Left renal cortex interstitium (tissue), 4 donors: Measurements from ENCODE around the gene WLS. TPM values are rescaled to one million over a fixed set of nuclear protein-coding genes. Genes with fewer than 3 reads are reported as not detected.

ENCODE experiments used
- DNase-seq, 4 donors: peaks; one replicate each; pipeline ENCODE4 v3.0.0-alpha.2; 2013; ENCODE audit warnings: low read depth in 4 of 4, low spot score in 2 of 4, missing footprints in 1 of 4
- polyA plus RNA-seq, 4 donors: library from polyadenylated mRNA; unstranded; fragments of 120-200 nt; gene quantifications; one replicate each; pipeline ENCODE4 v1.2.1, GENCODE V29; 2013; ENCODE audit not compliant: insufficient read length in 4 of 4

Gene WLS
- polyA plus RNA-seq, 4 donors, result 130 to 191 (median 130) TPM

DNA sequence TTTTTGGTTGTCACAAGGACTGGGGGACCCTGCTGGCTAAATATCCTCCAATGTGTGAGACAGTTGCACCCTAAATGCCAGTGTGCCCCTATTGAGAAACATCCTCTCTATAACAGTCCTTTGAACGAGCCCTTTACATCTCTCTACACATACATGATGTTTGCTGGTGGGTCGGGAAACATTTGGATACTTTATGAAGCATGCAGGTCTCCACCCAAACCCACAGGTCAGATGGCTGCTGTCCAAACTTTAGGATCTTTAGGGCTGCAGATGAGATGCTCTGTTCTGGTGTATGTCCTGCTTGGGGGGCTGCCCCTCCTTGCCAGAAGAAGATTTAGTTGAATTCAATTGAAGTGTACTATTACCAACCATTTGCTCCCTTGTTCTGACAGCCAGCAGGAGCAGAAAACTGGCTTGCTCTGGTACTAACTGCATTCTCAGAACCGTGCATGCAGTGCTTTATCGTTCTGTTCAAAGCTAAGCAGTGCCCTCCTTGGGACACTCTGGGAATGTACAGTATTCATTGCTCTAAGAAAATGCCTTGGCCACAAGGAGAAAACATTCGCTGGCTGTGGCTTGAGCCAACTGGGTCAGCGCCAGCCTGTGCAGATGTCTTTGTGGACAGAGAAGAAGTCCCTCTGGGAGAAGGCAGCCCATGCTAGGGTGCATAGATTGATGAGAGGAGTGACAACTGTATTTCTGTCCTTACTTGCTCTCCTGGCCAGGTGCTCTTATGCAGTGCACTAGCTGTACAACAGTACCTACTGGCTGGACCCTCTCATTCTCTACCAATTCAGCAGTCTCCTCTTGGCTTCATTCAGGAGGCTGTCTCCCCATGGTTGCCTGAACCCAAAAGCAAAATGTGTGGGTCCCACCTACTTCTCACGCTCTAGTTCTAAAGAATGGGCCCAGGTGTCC lies 120.5 kb downstream of the WLS start:
- DNase-seq, result peak; percentile 42 to 67 (median 52)

DNA sequence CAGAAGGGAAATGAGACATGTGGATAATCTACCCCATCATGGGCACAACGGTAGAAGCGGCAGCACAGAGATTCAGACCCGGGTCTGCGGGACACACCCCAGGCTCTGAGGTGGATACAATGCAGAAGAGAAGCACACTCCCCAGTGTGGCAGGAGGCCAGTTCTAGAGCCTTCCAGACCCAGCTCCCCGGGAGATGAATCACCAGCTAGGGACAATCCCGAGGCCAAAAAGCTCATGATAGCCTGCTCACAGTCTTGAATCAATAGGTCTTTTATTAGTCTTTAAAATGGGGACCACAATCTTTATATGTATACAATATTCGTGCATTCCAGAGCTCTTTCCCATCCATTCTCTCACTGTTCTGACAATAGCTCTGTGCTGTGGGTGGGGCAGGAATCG lies 124.6 kb downstream of the WLS start:
- DNase-seq, result no peak

DNA sequence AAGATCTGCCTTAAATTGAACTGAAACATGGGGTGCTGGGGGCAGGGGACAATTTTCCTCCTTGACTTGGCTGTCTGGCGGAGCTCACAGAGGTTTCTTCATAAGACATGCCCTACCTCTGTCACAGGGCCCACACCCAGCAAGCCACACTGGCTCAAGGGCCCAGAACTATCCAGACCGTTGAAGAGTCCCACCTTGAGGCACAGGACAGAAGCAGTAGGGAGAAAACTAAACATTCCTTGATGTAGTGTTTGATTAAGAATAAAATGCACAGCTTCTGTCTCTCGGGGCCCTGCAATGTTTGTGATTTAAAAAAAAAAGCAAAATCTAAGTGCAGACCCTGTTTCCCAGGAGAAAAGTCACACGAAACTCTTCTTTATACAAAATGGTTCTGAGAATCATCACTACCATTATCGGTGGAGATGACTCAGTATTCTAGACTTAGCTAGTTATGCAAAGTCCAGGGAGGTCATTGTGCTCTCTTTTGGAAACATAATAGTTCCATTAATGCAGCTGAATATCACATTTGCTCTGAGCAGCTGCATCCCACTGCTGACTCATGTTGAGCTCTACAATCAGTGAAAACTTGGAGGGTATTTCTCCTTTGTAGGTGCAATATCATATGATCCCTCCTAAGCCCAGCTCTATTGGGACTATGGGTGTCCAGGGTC lies 128.3 kb downstream of the WLS start:
- no peak for DNase-seq

DNA sequence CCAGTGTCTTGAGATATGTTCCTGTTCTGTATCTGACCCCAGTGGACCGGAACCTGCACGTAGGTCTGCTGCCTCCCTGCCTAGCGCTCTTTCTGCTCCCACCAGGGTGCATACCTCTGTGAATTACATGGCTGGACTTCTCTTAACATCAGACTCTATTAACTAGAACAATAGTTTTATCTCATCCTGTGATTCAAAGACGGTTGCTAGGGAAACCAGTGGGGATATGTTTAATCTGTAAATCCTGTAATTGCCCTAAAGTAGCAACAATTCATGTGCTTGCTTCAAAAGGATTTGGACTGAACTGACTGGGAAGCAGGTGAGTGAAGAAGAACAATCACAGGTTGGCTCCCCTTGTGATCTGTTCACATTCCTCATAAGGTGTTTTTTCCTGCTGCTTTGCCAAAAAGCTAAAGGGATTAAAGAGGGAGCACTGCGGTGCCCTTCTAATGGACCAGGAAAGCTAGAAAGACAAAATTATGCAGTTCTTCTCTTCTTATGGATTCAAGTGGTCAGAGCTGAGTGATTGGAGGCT lies 129.2 kb downstream of the WLS start:
- no peak for DNase-seq

DNA sequence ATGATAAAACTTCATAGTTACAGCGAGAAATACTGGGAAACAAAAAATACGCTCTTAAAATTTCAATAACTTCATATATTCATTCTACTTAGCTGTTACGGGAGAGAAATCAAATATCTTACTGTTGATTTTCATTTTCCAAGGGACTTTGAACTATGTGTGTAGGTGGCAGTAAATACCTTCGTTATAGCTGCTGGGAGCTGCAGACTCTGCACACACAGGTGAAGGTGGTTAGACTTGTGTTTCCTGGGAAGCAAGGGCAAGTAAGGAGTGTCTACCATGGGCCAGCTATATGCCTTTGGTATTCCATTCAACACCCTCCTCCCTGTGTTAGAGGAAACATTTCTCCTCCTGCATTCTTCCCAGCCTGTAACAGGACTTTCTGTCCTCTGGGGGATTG lies 130.5 kb downstream of the WLS start:
- DNase-seq, result no peak

DNA sequence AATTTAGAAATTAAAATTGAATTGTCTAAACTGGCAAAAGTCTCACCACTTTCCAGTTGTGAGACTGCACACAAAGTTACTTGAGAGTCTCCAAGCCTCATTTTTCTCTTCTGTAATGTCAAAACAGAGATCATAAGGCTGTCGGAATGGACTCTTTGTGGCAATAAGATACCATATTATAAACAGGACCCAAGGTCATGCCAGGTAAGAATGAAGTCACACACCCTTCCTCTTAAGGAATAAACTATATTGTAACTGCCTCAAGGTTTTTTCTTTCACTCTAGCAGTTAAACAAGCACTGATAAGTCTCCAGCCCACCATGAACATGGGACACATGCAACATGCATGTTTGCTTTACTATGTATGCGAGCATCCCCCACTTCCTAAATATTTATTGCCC lies 131.8 kb downstream of the WLS start:
- no peak for DNase-seq

DNA sequence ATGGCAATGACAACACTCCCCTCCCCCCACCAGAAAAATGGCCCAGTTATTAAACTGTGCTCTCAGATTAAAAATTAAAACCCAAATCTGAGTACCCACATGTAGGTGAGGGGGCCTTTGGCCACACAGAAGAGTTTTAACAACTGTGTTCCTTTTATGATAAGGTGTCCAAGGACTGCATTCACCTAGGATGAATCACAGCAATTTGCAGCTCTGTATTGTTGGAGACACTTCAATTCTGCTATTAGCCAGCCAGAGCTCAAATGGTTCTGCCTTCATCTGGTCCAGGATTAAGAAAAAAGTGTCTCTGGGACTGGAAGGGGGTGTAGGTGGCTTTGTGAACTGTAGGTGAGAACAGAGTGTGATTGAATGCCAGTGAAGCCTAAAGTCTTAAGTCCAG lies 138.6 kb downstream of the WLS start:
- DNase-seq, result no peak

DNA sequence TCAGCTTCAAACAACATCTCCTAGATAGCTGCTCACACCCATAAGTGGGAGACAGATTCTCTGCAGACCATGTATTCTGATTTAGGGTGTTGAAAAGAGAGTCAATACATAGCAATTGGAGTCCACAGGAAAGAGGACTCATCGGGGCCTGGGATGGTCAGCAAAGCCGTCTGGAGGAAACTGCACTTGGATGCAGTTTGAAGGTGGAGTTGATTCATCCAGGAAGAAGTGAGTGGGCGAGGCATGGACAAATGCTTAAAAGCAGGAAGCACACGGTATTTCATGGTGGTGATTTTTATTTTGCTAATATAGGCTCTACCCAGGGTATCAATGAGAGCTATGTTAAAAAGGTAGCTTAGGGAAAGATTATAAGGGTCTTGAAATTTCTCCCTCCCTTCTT lies 145.1 kb downstream of the WLS start:
- no peak for DNase-seq

DNA sequence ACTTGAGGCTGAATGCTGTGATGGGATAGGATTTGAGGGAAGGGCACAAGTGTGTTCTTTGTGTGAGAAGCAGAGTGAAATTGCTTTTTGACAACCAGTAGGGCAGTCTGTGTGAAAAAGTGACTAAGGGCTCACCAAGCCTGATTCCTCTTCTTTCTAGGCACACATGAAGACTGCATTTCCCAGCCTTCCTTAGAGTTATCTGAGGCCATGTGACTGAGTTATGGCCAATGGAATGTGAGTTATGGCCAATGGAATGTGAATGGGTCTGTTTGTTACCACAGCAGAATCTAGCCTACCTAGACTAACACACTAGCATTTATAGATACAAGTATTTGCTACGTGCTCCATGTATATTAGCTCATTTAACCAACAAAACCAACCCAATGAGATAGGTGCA lies 146.6 kb downstream of the WLS start:
- no peak for DNase-seq

DNA sequence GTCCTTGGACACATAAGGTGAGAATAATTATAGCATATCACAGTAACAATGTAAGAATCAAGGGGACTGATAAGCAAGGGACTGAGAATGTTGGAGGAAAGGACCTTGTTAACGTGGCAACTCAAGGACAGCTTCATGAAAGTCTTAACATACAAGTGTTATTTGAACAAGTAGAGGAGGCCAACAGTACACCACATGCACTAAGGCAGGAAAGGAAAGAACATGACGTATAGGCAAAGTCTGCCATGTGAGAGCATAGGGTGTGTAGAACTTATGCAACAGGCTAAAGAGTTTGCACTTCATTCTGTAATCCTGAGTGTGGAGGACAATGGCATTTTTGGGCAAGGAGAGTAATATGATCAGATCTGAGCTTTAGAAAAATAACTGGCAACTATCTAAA lies 148.6 kb downstream of the WLS start:
- no peak for DNase-seq

DNA sequence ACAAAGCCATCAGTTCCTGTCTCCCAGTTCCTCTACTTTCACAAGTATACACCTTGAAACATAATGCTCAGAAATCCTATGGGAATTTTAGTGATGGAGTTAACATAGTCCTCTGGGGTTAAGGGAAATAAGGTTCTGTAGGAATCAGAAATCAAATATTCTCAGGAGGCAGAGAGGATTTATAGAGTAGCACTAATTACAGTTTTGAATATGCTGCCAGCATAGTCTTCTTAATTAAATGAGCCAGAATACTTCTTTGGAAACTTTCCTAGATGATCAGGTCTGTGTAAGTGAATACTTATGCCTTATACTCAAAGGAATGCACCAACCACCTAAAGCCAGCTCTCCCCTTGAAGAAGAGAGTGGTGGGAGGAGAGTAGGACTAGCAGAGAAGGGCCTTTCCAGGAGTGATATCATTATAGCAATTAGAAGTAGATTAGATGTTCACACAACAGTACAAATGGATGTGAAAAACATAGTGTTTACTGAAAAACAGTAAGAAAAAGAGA lies 150.5 kb downstream of the WLS start:
- DNase-seq, result no peak

DNA sequence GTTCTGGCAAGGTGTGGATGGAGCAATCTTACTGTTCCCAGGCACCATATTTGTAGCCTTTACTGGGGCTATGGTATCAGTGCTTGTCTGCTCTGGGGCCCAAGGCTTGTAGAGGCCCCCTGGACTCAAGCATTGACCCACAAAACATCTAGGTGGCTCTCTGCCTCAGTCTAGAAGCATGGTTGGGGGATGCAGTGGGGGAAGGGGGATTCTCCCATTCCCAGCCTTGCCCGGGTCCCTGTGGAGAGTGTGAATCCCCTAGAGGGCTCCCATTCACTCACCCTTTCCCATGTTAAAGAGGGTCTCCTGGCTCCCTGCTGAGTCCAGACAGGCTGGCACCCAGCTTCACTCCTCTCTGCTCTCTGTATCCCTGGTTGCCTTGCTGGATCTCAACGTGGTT lies 153.7 kb downstream of the WLS start:
- DNase-seq, result no peak

Other genes with a start within 250 kb of the WLS start
- 1 to 10 TPM; 1.3 to 4.4 (median 2.3) TPM for gene DIRAS3, start 181.9 kb downstream of the WLS start, polyA plus RNA-seq
- gene RPE65, start 217.4 kb upstream of the WLS start, polyA plus RNA-seq, result under 1 TPM; 0.06 to 0.25 (median 0.11) TPM